SKM-1 (cell line): Measurements from ENCODE around the gene PYHIN1.

Source experiments
- DNase-seq: peaks from one replicate; lab custom pipeline; 2025; ENCODE audit not compliant: unreplicated experiment; lab: John Stamatoyannopoulos, UW

PYHIN1 gene

DNA sequence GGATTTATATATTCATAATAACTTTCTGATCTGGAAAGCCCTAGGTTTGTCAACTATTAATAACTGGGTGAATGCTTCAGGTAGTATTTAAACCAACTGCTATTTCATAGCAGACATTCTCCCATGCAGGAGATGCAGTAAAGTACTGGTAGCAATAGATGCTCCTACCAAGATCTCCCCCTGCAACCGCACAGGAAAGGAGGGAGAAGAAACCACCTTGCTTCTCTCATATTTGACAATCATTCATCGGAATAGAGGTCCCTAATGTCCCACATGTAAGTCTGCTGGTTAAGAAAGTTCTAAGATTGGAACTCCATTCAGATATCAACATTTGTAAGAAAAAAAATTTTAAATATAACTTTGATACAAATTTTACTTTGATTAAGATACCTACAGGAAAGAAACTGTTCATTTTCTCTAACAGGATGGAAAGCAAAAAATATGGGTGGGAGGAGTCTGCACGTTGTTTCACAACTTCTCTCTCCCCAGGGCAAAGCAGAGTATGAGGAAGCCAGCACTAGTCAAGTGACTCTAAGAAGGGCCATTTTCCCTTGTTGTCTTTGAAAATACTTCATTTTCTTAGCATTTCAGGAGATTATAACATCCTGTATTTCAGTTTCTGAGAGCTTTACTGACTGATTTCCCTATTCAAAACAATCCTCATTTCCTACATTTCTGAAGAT is at the start of gene PYHIN1:
Gene PYHIN1 (plus strand): TSS at position 498 of the 683 bp plus-strand sequence. CDS start 5,359 bp downstream, outside the sequence.
- DNase-seq, result no peak

DNA sequence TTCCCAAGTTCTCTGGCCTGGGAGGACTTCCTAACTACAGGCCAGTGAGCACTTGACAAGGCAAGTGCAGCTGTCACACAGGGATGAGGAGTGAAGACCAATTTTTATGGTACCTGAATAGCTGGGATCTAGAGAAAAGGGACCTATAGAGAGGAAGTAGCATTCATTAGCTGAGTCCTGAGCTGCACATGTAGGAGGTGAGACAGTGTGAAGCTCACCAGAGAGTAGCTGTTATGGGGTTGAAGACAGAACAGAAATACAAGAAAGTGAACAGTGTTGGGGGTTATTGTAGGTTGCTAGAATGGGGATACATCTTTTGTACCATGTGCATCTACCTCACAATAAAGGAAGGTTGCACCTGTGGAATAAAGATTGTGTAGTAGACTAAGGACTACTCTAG is 37.7 kb upstream of the PYHIN1 start:
- DNase-seq, result no peak

DNA sequence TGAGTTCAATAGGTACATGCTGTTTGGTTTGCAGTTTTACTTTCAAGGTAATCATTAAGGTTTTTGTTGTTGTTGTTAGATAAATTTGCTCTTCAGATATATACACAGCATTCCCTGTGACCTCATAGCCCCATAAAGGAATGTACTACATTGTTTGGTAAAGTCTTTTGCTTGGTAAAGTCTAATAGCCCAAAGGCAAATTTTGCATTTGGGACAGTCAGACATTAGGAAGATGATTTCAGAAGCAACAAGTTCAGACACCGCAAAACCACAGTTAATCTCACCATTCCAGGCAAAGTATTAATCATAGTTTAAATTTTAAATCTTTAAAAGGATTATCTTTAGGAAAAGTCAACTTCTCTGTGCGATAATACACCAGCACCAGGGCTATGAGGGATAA is 32.6 kb upstream of the PYHIN1 start:
- no peak for DNase-seq

DNA sequence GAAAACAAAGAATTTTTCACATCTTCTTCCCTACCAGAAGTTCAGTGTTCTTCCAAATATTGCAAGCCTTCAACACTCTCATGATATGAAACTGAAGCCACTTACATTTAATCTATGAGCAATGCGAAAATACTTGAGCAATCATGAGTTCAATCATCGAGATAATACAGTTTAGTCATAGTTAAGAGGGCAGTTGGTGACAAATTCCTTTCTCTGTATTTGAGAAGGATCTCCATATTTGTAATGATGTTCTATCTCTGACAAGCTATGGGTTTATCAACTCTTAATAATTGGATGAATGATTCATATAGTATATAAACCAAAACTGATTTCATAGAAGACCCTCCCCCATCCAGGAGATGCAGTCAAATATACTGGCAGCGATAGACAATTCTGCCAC is 29.7 kb upstream of the PYHIN1 start:
- no peak for DNase-seq

DNA sequence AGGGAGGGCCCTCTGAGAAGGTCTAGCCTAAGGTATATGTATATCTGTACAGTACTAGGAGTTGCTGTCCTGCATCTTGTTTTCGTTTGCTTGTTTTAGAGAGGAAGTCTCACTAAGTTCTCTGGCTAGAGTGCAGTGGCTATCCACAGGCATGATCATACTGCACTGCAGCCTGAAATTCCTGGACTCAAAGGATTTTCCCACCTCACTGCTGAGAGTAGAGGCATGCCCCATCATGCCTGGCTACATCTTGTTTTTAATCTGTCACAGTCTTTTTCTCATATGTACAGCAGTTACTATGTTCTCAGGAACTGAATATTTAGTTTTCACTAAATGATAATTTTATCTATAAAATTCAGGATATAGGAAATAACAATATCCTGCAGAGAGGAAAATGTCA is 15.3 kb upstream of the PYHIN1 start:
- no peak for DNase-seq

DNA sequence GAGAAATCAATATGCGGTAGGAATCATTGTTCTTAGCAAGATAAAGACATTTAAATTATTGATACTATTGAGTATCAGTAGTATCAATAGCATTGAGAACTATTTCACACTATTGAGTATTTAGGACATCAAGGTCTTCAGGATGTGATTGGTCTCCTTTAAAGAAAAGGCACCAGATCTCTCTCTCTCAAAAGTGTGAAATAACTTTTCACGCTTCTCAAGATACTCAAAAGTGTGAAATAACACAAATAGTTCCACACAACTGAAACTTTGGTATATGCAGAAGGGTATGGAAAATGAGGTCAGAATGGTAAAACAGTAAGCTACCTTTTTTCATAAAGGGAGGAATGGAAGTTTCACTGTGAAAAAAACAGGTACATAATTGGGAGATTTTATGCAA is 6.7 kb upstream of the PYHIN1 start:
- no peak for DNase-seq

DNA sequence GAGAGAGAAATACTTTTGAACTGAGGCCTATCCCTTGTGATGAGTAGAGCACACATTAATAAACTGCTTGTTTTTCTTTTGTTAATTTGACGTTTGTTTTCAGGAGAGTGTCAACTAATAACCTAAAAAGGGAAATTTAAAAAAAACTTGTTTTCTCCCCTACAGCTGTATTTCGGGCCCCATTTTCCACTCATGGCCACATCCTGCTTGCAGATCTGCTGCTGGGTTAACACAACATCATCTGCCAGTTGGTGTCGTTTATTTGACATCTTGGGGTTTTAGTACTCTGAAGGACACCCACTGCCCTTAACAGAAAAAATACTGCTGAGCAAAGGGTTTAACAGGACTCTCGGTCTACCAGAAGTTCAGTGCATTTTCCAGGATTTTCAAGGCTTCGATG is 848 bp upstream of the PYHIN1 start:
- DNase-seq, result no peak

DNA sequence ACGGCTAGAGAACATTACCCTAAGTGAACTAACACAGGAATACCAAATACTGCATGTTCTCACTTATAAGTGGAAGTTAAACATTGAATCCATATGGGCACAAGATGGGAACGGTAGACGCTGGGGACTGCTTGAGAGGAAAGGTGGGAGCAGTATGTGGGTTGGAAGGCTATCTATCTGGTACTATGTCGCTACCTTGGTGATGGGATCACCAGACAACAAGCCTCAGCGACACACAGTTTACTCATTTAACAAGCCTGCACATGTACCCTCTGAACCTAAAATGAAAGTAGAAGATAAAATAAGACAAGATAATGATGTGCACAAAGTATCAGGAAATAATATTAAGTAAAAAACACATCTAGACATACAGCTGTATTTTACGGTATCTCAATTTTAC is 819 bp downstream of the PYHIN1 start:
- no peak for DNase-seq

DNA sequence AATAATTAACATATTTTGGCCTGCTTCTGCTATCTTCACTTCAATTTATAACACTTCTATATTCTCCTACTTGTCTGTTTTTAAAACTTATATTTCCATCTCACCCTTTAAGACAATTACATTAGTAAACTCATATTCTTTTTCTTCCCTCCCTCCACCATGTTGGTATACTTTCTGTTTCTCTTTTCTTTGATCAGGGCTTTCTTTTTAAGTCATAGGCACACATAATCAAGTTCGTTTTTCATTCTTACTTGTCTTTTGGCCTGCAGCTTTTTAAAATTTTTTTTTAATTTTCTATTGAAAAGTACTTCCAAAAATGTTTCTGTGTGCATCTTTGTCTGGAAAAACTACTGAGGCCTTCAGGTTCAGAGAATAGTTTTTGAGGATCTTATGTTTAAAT is 2.3 kb downstream of the PYHIN1 start:
- DNase-seq, result no peak

DNA sequence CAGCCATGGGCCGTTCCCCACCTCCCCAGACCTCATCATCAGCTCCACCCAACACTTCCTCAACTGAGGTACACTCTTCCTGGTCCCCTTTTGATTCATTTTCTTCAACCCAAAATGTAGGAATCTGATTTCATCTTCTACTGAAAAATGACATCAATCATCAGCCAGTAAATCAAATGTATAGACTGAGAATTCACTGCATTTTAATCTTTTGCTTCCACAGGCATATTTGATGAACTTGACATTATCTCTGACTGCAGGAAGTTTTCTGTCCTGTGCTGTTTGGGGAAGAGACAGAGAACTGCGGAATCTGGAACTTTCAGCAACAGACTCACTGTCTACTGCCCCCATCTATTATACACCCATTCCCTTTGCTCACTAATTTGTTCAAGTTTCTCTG is 7.8 kb downstream of the PYHIN1 start:
- DNase-seq, result no peak

DNA sequence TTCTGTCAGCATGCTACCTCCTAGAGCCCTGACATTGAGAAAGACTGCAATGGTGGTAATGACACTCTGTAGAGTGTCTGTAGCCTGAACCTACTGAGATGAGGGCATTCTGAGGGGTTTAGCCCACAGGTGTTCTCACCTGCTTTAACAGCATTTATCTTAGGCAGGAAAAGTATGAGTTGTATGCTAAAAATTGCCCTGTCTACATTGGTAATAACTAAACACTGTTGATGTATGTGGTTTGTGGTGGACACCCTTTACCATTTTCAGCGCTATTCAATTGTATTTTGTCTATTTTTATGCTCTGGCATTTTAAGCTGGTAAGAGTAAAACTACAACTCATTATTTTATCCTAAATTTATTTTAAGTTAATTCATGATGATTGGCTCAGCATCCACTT is 10.0 kb downstream of the PYHIN1 start:
- no peak for DNase-seq

DNA sequence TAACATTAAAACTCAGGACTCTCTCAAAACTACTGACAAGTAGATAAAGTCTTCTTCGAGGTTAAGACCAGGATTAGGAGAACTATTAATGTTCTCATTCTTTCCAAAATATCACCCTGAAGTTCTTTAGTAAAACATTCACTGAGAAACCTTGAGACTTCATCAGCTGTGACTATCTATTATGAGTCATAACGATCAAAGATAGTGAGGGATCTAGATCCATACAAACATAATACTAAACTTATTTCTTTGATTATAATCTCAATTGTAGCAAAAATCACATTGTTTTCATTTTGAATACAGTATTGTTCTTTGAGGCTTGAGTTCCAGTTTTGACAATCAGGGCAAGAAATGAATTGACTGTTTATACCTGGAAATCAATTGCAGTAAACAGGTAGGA is 11.1 kb downstream of the PYHIN1 start:
- no peak for DNase-seq

DNA sequence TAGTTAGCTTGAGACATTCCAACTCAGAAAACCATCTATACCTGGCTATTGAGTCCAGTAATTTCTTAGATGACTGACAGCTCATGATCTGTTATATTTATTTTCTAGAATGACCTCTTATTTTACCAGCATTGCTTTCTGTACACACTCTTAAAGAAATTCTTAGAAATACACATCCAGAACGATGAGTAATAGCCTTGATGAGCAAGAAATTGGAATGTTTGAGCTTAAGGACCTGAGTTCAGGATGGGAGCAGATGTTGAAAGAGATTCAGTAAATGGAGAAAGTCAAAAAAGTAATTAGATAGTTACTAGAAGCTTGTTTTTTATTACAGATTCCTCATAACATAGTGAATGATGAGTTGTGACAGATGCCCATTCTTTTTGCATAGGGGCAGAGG is 11.7 kb downstream of the PYHIN1 start:
- DNase-seq, result no peak

DNA sequence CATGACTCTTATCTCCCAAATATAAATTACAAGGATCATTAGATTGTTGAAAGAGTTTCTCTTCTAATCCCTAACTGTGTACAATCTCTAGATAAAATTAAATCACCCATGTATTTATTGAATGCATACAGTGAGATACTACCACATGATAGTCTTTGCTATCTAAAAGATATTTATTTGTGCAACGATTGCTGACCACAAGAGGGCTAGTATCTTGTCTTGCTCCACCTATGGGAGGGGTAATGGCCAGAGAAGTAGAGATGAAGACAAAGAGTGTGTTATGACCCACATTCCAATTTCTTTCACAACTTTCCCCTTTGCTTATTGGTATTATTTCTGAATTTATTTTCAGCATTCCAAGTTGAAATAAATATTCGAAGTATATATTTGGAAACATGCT is 13.7 kb downstream of the PYHIN1 start:
- no peak for DNase-seq

DNA sequence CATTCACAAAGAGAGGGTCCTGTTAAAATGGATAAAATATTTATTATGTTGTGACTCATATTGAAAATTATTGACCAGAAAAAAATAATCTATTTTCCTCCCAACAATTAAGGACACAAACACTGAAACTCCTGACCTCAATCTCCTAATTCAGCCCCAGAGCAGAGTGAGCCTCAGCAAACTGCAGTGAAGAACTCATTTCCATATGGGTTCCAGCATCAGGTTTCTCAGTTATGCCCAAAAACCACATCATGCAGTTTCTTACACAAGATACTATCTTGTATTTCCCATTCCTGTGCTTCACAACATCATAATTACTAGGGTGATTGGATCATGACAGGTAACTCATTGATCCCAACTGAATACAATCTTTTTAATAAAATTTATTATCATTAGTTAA is 15.4 kb downstream of the PYHIN1 start:
- no peak for DNase-seq

DNA sequence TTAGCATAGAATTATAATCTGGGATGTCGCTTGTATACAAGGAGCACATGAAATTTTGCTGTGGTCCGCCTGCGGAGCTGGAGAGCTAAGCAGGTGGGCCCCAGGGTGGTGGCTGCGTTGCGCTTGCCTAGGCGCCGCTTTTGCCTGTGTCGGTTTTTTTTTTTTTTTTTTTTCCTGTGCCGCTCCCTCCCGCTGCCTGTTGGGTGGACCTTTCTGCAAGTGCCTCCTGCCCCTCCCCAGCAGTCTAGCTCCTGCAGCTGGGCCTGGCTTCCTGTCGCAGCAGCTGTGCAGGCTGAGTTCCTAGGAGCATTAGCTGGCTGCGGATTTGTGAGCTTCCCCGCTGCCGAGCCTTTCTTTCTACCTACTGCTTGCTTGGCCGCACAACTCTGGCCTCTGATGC is 20.6 kb downstream of the PYHIN1 start:
- no peak for DNase-seq

DNA sequence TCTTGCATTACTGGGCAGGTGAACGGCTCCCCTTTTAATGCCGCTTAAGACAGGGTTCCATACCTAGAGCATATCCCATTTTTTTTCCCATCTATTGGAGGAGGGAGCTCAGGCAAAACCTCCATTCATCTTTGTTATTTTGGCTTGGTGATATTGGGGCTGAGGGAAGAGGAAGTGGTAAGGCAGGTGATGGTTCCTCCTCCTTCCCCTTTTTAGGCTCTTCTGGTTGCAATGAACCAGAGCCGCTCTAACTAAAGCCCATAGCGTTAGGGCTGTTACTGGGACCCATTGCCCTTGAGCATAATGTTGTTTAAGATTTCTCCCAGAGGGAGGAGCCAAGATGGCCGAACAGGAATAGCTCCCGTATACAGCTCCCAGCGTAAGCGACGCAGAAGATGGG is 21.1 kb downstream of the PYHIN1 start:
- DNase-seq, result peak; percentile 52

DNA sequence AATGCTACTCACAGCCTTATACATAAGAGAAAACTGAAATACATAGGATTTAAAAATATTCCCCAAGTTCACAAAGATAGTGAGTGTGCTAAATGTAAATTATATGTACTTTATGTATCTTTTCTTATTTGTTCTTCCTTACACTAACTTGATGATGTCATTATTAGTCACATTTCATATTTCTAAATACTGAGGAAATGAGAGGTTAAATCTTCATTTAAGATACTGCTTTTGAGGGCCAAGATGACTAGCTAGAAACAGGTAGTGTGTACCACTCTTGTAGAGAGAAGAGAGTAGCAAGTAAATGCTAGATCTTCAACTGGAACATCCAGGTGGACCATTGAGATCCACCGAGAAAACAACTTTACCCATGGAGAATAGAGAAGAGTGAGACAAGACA is 29.8 kb downstream of the PYHIN1 start:
- no peak for DNase-seq

DNA sequence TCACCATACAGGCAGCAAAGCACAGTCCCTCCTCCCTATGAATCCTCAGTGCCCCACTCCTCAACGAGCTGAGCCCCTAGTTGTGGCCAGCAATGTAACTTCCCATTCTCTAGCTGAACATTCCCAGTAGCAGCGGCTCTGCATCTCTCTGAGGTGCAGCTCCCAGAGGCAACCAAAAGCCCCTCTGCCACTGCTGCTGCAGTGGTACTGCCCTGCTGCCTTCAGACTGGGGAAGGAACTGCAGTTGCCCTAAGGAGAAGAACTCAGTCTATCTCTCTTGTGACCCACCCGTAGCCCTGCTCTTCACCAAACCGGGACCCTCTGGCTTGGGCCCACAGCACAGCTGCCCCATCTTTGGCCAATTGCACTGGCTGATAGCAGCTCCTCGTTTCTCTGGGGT is 31.6 kb downstream of the PYHIN1 start:
- no peak for DNase-seq

DNA sequence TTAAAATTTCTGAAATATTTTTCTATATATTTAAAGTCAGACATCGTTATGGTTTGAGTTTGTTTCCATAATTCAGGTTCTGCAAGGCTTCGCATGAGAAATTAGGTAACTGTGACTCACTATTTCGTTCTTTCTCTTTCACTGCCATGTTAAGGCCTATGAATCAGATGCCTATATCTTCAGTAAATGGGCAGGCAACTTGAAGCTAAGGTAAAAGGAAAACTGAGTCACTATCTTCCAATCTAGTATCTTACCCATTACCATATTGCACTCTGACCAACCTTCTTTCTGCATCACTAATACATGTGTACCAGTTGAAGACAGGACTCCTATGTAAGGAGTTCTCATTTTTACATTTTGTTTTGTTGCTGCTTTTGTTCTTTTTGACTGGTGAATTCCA is 37.8 kb downstream of the PYHIN1 start:
- no peak for DNase-seq

DNA sequence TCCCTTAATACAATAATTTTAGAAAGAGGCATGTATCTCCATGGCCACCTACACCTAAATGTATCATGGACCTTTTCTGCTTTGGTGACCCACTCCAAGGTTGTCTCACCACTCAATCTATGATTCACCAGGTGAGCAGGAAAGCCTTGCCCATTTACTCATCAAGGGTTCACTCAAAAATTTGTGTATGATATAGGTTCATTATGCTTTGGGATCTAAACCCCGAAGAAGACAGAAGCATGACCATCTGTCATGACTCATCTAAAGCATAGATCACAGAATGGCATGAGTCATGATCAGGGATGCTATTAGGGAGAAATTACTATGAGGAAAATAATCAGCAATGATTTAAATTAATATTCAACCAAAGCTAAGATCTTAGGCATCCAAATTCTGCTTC is 38.5 kb downstream of the PYHIN1 start:
- no peak for DNase-seq

DNA sequence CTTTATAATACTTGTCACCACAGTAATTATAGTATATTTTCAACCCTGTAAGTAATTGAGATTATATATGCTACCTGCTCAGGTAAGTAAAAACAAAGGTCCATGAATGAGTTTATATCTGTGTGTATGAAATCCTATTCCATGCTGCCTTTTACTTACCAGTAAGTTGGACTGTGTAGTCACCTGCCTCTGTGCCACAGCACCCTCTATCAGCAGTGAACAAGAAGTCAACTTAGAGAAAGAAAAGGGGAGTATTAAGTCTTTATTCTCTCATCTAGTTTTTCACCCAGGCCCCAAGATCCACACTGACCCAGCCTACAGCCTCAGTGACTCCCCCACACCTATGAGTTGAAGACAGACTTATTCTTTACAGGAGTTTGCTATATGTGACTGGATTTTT is 41.5 kb downstream of the PYHIN1 start:
- no peak for DNase-seq

DNA sequence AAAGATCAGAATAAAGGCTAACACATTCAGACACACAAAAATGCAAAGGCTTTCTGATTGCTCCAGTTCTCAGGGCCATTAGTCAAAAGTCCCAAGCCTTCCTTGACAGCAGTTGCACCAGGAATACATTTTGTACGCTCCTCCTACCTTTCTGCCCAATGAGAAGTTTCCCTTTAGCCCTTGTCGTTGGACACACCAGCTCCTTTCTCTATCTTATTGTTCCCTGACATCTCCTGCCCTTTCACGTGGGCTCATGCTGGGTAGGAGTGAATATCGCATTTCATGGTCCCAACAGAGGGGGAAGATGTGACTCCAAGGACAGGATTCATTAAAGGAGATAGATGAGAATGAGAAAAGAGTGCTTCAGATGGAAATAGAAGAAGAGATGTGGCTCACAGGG is 44.9 kb downstream of the PYHIN1 start:
- DNase-seq, result no peak

DNA sequence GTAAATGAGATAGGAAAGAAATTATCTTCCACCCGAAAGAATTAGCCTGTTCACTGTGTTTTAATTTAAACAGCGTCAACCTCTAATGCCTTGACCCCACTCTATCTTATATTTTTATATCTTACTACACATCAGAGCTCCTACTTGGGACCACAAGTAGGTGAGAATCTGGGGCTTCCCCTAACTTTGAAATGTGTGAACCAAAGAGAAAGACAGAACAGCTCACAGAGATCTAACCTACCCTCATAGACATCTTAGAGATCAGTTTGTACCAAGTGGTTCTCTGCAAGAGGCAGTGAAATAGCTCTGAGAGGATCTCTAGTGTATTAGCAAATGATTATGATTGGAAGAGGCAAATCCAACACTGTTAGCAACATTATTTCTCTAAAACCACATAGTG is 47.4 kb downstream of the PYHIN1 start:
- no peak for DNase-seq
